ENCODE measurements around the gene TTLL5. TPM values are rescaled to one million over a fixed set of nuclear protein-coding genes. Genes with fewer than 3 reads are reported as not detected.

The TTLL5 gene
- total and polyA plus RNA-seq, 2 of the 4 experiments (the other 2 are of a cell fraction), result 11.9 to 16.7 TPM

GRCh38 chr14:75675265-75675960, 14.4 kb downstream of the TTLL5 start:
- no peaks in the 10 kb centered on the region for H4K20me1 ChIP-seq (ENCODE audit: insufficient read depth, low read length)
- dilution Hi-C loops (cut with HindIII; ENCODE audit: low sequenced_read_pairs, unreplicated experiment) (no loop called here), in situ Hi-C loops (cut with MboI; ENCODE audit: low sequenced_read_pairs) (no loop called here), intact Hi-C loops (cut with micrococcal nuclease) (no loop called here)
- H3K4me1 ChIP-seq (ENCODE audit: control insufficient read depth, insufficient read depth, low read length), result no peaks in the 10 kb centered on the region
- no peaks in the 10 kb centered on the region for H3K9me3 ChIP-seq (ENCODE audit: control insufficient read depth, insufficient read depth, low read length)
- no peak overlapping the region for H4K91ac ChIP-seq (ENCODE audit: insufficient read depth, low read depth, low read length)
- H3K4ac ChIP-seq (ENCODE audit: low read depth, low read length), result no peak overlapping the region
- ATAC-seq (ENCODE audit: low read depth), result no peak
- H3K18ac ChIP-seq (ENCODE audit: low read depth, low read length), result no peak overlapping the region
- H4K8ac ChIP-seq (ENCODE audit: low read depth in 2 of 2, low read length in 2 of 2), result no peak overlapping the region
- H3K23ac ChIP-seq (ENCODE audit: low read depth, low read length), result no peak overlapping the region
- H3K9me1 ChIP-seq (ENCODE audit: insufficient read depth, low read length), result no peaks in the 10 kb centered on the region
- no peak overlapping the region for H3K14ac ChIP-seq (replicated peaks; ENCODE audit: low read depth, low read length)
- H3K4me3 ChIP-seq (ENCODE audit: insufficient read depth, low read depth, low read length), result no peak overlapping the region
- H2BK15ac ChIP-seq (ENCODE audit: low read depth, low read length), result no peak overlapping the region
- DNase-seq, result no peak
- H2AK5ac ChIP-seq (ENCODE audit: low read depth, low read length), result no peak overlapping the region
- H4K5ac ChIP-seq (ENCODE audit: low read depth, low read length), result no peak overlapping the region
- H2BK5ac ChIP-seq (ENCODE audit: low read depth, low read length, poor library complexity, severe bottlenecking), result no peak overlapping the region
- no peak overlapping the region for H2BK20ac ChIP-seq (ENCODE audit: low read depth, low read length)
- no peak overlapping the region for H3K4me2 ChIP-seq (ENCODE audit: low read depth, low read length)
- POLR2A ChIA-PET (ENCODE audit: unreplicated experiment), result no interaction called here
- H3K9ac ChIP-seq (ENCODE audit: low read depth, low read length), result no peak overlapping the region
- no peak overlapping the region for H3K27ac ChIP-seq (ENCODE audit: insufficient read depth, low read length)
- TF ChIP-seq, protein P1, sequence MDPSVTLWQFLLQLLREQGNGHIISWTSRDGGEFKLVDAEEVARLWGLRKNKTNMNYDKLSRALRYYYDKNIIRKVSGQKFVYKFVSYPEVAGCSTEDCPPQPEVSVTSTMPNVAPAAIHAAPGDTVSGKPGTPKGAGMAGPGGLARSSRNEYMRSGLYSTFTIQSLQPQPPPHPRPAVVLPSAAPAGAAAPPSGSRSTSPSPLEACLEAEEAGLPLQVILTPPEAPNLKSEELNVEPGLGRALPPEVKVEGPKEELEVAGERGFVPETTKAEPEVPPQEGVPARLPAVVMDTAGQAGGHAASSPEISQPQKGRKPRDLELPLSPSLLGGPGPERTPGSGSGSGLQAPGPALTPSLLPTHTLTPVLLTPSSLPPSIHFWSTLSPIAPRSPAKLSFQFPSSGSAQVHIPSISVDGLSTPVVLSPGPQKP (IDR thresholded peaks at IDR 0.05; ENCODE audit: borderline replicate concordance, low read depth, low read length), result no peak
- no peak for TF ChIP-seq RCOR1 (IDR thresholded peaks at IDR 0.05; ENCODE audit: insufficient replicate concordance, low read length)
- TF ChIP-seq, protein P2, sequence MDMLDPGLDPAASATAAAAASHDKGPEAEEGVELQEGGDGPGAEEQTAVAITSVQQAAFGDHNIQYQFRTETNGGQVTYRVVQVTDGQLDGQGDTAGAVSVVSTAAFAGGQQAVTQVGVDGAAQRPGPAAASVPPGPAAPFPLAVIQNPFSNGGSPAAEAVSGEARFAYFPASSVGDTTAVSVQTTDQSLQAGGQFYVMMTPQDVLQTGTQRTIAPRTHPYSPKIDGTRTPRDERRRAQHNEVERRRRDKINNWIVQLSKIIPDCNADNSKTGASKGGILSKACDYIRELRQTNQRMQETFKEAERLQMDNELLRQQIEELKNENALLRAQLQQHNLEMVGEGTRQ (IDR thresholded peaks at IDR 0.05; ENCODE audit: low read depth, low read length), result no peak
- no peak for TF ChIP-seq CHD1 (IDR thresholded peaks at IDR 0.05; ENCODE audit: low read depth, low read length)
- no peak for TF ChIP-seq MXI1 (IDR thresholded peaks at IDR 0.05; ENCODE audit: borderline replicate concordance, low read depth, low read length)
- TF ChIP-seq CEBPB (IDR thresholded peaks at IDR 0.05; ENCODE audit: low read depth, low read length), result no peak
- no peak for TF ChIP-seq RFX5 (IDR thresholded peaks at IDR 0.05; ENCODE audit: low read depth, low read length)
- TF ChIP-seq FOS (IDR thresholded peaks at IDR 0.05; ENCODE audit: low read depth, low read length), result no peak
- TF ChIP-seq BHLHE40 (IDR thresholded peaks at IDR 0.05; ENCODE audit: low read depth, low read length), result no peak
- no peak for TF ChIP-seq MAZ (IDR thresholded peaks at IDR 0.05; ENCODE audit: borderline replicate concordance, low read depth, low read length)
- TF ChIP-seq POLR2A (IDR thresholded peaks at IDR 0.05; ENCODE audit: low read depth, low read length), result no peak
- TF ChIP-seq, protein P3, sequence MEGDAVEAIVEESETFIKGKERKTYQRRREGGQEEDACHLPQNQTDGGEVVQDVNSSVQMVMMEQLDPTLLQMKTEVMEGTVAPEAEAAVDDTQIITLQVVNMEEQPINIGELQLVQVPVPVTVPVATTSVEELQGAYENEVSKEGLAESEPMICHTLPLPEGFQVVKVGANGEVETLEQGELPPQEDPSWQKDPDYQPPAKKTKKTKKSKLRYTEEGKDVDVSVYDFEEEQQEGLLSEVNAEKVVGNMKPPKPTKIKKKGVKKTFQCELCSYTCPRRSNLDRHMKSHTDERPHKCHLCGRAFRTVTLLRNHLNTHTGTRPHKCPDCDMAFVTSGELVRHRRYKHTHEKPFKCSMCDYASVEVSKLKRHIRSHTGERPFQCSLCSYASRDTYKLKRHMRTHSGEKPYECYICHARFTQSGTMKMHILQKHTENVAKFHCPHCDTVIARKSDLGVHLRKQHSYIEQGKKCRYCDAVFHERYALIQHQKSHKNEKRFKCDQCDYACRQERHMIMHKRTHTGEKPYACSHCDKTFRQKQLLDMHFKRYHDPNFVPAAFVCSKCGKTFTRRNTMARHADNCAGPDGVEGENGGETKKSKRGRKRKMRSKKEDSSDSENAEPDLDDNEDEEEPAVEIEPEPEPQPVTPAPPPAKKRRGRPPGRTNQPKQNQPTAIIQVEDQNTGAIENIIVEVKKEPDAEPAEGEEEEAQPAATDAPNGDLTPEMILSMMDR (conservative IDR thresholded peaks at IDR 0.05; ENCODE audit: low read depth, low read length), result no peak
- no peak for TF ChIP-seq RAD21 (IDR thresholded peaks at IDR 0.05; ENCODE audit: low read length)
- no peak for TF ChIP-seq NFE2L2 (IDR thresholded peaks at IDR 0.05; ENCODE audit: low read depth, low read length)
- TF ChIP-seq SMC3 (IDR thresholded peaks at IDR 0.05; ENCODE audit: low read depth, low read length), result no peak
- TF ChIP-seq MAFK (IDR thresholded peaks at IDR 0.05; ENCODE audit: low read depth, low read length), result no peak
- no peaks in the 10 kb centered on the region for H3K27me3 ChIP-seq (ENCODE audit: control insufficient read depth, insufficient read depth, low read length)
- no peak overlapping the region for H2AFZ ChIP-seq (replicated peaks; ENCODE audit: low read length, poor library complexity)
- BruUV-seq (replicated peaks), result no TSS peak
- H3K36me3 ChIP-seq (ENCODE audit: control insufficient read depth, insufficient read depth, low read length), result no peaks in the 10 kb centered on the region; the same call in 1 of the 2 replicates
- CTCF ChIA-PET, result interaction anchor here (0.6 kb wide), 1 partner anchor 543 kb away, joined by 3 read pairs; no protein-coding TSS in a partner anchor
- no peak overlapping the region for H2AK9ac ChIP-seq (replicated peaks; ENCODE audit: low read depth, low read length, poor library complexity)
- no peak overlapping the region for H2BK120ac ChIP-seq (ENCODE audit: low read depth, low read length)
- H3K79me1 ChIP-seq (ENCODE audit: low read depth in 1 of 2, low read length in 2 of 2), result peaks cover 3 to 7% of the 10 kb centered on the region in 2 experiments; a peak in 3 of 4 replicates
- H3K56ac ChIP-seq (ENCODE audit: extremely low read depth, insufficient read depth, low read length), result no peak overlapping the region
- WGBS, 2 experiments (ENCODE audit: extremely low coverage in 2 of 2, insufficient read length in 1 of 2), result no CpG with 5 or more reads among the region's 2 CpGs
